HCT116 (cell line): ENCODE results near the gene ANAPC2.

Source experiments
- ELF1 ChIP-seq: IDR thresholded peaks from 2 replicates; pipeline ENCODE4 v1.6.1; 2012; ENCODE audit warnings: low read depth, borderline replicate concordance
- JUND ChIP-seq: IDR thresholded peaks from 2 replicates; pipeline ENCODE4 v1.6.1; 2012
- RAD21 ChIP-seq: IDR thresholded peaks from 2 replicates; pipeline ENCODE4 v1.6.1; 2012; ENCODE audit warnings: low read depth, mild to moderate bottlenecking

DNA sequence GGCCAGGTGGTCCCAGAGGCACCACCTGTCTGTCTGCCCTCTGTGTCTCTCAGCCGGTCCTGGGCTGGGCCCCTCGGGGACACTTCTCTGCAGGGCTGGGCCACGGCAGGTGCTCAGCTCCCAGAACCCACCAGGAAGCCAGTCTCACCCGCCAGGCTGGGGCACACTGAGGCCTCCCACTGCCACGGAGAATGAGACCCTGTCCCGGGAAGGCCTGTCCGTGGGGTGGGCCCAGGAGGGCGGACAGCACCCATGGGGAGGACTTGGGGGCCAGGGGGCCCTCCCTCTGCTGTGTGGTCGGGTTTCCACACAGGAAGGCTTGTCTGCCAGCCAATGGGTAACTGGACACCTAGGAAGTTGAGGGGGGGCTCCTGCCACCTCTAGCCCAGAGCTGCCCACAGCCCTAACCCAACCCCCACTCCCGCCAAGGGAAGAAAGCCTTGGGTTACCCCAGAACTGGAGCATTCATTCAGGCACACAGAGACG, 48.6 kb upstream of the ANAPC2 start:
- TF ChIP-seq RAD21 (no peak), ELF1 (no peak), JUND (no peak)
